ENCODE measurements around the gene MAFB.
"Not testable (repeated sequence)": the region's sequence is repeated elsewhere in the genome, so short reads cannot be mapped to it uniquely, and the experiment has no call there.

MAFB gene

DNA sequence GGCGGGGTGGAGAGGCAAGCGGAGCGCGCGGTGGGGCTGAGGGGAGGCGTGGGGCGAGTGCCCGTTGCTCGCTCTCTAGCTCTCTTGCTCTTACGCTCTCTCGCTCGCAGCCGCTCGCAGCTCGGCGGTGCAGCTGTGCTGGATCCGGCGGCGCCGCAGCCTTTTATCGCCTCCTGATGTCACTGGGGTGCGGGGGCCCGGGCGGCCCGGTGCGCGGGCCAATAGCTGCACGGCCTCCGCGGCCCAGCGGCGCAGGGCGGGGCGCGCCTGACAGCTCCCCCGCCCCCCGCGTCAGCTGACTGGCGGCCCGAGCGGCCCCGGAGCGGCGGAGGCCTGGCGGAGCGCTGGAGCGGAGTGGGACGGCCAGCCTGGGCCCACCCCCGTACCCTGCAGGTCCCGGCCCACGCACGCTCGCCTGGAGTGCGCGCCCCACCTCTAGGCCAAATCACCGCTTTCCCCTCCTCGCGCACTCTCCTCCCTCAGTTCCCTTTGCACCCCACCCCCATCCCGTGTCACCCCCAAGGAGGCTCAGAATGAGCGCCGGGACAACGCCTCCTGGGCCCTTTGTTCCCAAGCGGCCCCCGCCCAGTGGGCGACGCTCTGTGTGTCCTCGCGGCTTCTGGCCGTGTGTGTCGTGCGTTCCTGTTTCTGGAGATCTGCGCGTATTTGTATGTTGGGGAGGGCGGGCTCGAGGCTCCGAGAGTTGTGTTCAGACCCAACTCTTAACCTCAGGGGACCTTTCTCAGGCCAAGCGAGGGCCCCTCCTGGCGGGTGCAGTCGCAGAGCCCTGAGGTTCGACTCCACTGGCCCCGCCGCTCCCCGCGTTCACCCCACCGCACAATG is at the start of gene MAFB:
MAFB (minus strand) TSS at position 137 of the 843 bp plus-strand sequence. CDS start 386 bp downstream, outside the sequence.
- DNase-seq: no peak

DNA sequence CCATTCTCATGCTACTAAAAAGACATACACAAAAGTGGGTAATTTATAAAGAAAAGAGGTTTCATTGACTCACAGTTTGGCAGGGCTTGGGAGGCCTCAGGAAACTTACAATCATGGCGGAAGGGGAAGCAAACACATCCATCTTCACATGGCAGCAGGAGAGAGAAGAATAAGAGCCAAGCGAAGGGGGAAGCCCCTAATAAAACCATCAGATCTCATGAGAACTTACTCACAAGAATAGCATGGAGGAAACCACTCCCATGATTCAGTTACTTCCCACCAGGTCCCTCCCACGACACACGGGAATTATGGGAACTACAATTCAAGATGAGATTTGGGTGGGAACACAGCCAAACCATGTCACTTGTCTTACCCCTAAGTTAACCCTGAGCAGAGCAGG is 47.4 kb upstream of the MAFB start:
- DNase-seq: not testable (repeated sequence)

DNA sequence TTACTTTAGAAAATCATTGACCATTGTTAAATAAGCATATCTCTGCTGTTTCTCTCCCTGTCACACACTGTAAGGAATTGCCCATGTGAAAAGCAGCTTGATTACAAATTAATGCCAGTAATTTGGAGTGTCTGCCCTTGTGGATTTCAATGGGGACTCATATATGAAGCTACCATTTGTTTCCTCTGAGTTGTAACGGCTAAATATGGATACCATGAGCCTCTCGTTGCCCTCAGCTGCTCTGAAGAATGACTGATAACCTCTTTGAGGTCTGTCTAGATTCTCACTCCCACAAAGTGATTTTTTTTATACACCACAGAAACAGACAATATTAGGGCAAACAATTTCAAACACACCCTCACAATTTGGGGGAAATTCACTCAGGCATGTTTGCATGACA is 40.0 kb upstream of the MAFB start:
- DNase-seq: no peak

DNA sequence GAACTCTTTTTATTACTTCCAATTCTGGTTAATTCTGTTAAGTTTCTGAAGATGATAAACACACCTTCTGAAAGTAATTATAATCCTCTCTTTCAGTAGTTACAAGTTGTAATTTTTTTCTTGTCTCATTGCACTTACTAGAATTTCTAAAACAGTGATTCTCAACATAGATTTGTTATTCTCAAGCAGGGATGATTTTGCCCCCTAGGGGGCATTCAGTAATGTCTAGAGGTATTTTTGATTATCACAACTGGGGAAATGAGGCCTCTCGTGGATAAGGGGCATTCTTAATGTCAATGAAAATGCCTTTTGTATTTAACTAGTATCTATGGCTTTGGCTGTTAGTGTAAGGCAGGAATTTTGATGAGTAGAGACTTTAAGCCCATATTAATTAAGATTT is 39.4 kb upstream of the MAFB start:
- no peak for DNase-seq

GRCh38 chr20:40727960-40728359 is 38.9 kb upstream of the MAFB start:
- no peak for DNase-seq

DNA sequence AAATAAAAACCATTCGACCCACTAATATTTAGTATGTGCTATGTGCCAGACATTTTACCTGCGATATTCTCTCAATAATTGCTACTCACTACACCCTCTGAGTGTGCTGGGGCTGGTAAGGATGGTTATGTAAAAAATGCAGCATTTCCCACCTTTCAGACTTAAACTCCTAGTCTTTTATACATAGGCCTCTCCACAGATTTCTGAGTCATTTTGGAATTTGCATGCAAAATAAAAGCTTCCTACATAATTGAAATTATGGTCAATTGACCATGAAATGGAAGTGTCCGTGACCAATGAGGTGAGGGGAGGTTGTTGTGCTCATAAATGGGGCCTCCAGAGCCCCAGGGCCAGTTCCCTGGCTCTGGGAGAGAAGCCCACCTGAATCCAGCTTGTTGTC is 37.7 kb upstream of the MAFB start:
- no peak for DNase-seq

DNA sequence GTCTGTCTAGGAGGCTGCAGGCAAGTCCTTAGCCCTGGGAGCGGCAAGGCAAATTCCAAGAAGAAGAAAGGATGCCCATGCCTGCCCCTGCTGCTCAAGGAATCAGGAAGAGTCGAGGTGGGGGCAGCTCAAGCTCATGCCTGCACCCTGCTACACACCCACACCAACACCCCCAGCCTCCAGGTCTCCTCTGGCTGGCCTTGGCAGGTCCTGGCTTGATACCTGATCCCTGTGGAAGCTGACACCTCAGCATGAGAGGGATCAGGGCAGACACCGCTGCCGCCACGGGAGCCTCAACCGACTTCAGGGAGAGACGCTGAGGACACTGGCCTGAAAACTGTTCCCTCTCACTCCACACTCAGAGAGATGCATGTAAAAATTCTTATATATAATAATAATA is 35.5 kb upstream of the MAFB start:
- no peak for DNase-seq

- no peak for DNase-seq
These were observed 31.8 kb upstream of the MAFB start for GRCh38 chr20:40720826-40721225.

- DNase-seq: no peak
These were observed 31.1 kb upstream of the MAFB start for GRCh38 chr20:40720099-40720498.

DNA sequence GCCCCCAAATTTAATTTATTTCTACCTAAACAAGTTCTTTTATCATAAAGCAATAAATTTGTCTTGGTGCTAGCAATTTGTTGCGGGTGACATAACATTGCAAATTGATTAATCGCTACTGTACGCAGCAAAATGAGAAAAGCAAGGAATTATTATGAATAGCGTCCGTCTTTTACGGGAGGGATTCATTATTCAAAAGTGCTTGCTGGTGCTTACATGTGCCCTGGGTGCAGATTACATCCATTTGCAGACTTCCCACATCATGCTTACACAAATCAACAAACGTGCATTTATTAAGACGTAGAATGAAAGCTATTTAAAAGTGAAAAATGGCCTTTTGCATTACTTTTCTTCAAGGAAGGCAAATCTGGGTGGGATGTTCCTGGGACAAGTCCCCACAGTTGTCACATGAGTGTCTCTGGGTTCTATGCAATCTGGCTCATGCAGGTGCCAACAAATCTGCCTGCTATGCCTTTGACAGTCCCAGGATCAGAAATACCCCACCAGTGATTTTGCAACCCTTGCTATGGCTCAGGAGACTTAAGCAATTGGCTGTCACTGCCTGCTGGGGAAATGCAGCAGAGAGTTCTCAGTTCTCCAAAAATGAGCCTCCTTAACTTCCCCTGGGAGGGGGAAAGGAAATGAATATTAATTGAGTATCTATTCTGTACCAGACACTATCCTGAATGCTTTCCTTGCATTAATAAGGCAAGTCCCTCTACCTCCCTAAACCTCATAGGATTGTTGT is 30.1 kb upstream of the MAFB start:
- DNase-seq: no peak

GRCh38 chr20:40718214-40718977 is 29.4 kb upstream of the MAFB start:
- DNase-seq: no peak

DNA sequence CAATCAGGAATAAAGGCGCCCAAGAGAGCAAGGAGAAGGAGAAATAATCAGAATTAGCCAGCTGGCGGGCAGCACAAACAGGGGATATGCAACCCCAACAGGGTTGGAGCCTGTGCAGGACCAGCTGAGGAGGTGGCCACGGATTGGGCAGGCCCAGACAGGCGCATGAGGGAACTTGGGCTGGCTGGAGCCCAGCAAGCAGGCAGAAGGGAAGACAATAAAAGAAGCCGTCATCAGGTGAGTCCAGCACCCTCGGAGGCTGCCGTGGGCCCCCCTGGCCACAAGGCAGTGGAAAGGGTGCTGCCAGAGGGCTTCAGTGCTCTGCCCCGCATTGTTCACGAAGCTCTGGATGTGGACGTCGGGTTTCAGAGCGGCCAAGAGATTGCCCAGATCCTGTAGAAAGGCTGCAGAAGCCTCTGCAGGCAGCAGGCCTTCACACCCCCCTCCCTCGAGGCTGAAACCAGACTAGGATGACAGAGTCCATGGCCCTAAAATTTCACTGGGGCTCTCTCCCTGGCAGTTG is 28.4 kb upstream of the MAFB start:
- no peak for DNase-seq

DNA sequence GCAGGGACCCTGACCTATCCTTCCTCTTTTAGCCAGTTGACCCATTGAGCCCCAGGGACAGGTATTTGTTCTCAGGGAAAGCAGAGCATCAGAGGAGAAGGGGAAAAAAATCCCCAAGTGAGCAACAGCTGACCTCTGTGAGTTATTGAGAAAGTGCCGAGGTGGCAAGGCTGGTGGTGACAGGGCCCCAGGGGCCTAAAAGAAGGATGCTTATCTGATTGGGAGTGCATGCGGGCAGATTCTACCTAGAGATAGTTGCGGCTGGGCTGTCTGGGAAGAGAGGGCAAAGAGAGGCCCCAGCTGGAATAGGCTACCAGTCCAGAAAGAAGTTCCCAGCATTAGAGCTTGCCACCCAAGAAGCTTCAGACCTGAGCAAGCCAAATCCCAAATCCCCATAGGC is 26.5 kb upstream of the MAFB start:
- no peak for DNase-seq

GRCh38 chr20:40714916-40715315 is 25.9 kb upstream of the MAFB start:
- DNase-seq: no peak

- DNase-seq: no peak
These were observed 25.1 kb upstream of the MAFB start for GRCh38 chr20:40714109-40714508.

- DNase-seq: no peak
These were observed 24.5 kb upstream of the MAFB start for GRCh38 chr20:40713508-40713907.

DNA sequence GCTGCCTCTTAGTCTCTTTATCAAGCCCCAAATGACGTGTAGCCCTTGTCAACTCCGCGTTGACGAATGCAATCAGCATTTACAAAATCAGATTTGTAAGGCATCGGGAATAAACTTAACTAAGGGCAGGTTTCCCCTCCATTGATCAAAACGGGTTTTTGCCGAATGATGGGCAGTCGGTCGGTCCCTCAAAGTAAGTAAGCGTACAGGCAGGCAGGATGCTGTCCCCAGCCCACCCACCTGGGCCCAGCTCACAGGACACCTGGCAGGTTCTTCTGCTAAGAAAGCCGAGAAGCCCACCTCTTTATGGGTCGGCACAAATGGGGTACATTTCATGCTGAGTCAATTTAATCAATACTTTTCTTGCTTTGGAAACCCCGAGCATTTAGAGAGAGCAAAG is 22.0 kb upstream of the MAFB start:
- DNase-seq: no peak

DNA sequence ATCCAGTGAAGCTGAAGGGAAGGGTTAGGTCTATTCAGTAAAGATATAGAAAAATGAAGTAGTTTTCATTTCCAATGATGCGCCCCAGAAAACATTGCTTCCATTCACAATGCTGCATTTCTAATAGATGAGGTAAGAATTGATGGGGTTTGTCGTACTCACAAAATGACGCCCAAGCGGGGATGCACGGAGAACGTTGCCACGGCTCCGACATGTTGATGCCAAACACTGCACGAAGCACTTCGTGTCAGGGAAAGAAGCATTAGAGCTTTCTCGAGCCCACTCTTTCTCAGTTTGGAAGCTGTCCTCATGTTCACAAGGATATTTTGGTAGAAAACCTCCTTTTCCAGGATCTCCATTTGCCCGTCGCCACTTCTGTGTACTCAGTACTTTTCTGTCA is 21.6 kb upstream of the MAFB start:
- no peak for DNase-seq

DNA sequence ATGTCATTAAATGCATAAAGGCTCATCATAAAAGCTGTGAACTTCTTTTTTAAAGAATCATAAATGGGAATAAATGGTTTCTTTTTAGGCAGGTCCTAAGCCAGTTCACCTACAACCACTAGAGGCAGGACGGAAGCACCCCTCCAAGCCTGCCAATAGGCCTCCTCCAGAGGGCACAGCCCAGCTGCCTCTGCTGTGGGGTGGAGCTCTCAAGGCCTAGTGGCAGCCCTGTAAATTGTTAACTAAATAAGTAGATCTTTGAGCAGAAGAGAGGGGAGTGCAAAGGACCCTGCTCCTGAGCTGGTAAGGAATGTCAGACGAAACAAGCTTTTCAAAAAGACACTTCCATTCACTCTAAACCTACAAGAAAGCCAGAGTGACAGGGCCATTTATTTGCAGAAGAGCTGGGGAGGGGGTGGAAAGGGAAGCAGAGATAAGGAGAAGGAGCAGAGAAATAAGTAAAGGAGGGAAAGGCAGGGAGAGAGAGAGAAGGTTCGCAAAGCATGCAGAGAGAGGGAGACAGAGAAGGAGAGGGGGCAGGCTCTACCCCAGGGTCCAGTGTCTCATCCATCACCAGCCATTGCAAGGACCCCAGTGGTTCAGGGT is 18.0 kb upstream of the MAFB start:
- no peak for DNase-seq

- no peak for DNase-seq
These were observed 16.4 kb upstream of the MAFB start for GRCh38 chr20:40705413-40705812.

- DNase-seq: no peak
These were observed 15.8 kb upstream of the MAFB start for GRCh38 chr20:40704828-40705227.

DNA sequence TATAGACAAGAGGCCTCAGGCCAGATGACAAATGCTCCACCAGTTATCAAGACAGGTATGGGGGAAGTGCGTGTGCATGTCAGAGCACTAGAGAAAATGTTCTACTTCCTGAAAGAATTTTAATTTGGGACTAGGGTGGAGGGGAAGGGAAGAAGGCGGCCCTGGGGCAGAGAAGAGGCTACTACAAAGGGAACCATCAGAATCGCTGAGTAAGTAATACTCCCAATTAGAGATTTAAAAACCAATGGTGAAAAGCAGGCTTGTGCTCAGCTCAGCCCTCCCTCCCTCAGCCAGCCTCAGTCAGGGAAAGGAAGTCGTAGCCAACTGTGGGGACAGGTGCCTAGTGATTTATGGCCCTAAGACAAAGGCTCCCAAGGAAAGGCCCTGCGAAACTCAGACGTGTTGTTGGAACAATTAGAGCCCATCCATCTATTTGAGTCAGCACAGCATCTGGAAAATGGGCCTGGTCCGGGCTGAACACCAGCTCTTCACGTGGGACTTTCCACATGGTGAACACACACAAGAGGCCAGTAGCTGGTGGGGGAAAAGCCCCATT is 15.0 kb upstream of the MAFB start:
- no peak for DNase-seq

- no peak for DNase-seq
These were observed 13.5 kb upstream of the MAFB start for GRCh38 chr20:40702504-40702903.
